ENCODE results near the gene FAM177B.

FAM177B gene

GRCh38 chr1:222790115-222790514, 53.1 kb downstream of the FAM177B start:
- TF ChIP-seq CTCF (IDR thresholded peaks at IDR 0.05; ENCODE audit: low read depth, low read length): no peak
- H3K27ac ChIP-seq: no peak overlapping the region
- H3K9me3 ChIP-seq (ENCODE audit: severe bottlenecking): no peaks in the 10 kb centered on the region
- H3K27me3 ChIP-seq (ENCODE audit: insufficient read depth, low read depth, severe bottlenecking): no peaks in the 10 kb centered on the region
- DNase-seq: no peak
- no peak overlapping the region for H3K4me3 ChIP-seq (ENCODE audit: low read depth, low read length)
- no peaks in the 10 kb centered on the region for H3K36me3 ChIP-seq

- TF ChIP-seq CTCF (IDR thresholded peaks at IDR 0.05; ENCODE audit: low read depth, low read length): no peak
- no peak overlapping the region for H3K27ac ChIP-seq
- no peaks in the 10 kb centered on the region for H3K27me3 ChIP-seq (ENCODE audit: insufficient read depth, low read depth, severe bottlenecking)
- no peaks in the 10 kb centered on the region for H3K9me3 ChIP-seq (ENCODE audit: severe bottlenecking)
- no peak overlapping the region for H3K4me3 ChIP-seq (ENCODE audit: low read depth, low read length)
- H3K36me3 ChIP-seq: no peaks in the 10 kb centered on the region
- no peak for DNase-seq
Measured at GRCh38 chr1:222790520-222790919, 53.5 kb downstream of the FAM177B start.

DNA sequence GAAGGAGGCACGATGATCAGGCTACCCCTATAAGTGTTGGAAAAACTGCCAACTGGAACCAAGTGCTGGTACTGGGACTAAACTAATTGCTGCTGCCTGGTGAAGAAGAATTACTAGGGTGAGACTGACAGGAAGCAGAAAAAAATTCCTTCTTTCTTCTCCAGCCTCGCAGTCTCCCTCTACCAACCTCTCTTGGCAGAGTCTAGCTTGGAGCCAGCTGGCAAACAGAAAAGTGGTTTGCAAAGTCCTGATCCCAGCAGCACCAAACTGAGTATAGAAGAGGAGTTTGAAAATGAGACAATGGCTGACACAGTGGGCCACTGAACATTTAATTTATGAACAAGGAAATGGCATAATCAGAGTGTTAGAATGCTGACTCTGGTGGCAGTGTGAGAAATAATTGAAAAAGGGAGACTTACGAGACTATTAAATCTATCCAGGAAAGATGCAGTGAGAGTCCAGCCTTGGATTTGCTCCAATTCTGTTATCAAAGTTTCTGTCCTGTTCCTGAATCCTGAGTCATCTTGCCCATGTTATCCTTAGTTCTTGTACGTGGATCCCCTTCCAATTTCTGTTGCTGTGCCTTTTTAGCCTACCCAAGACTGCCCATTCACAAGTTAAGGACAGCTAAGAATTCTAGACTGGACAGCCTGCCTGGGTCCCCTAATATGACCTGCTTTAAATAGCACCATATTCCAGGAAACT, 54.2 kb downstream of the FAM177B start:
- Histone ChIP-seq H3K4me3 (ENCODE audit: low read depth, low read length) (no peak overlapping the region), H3K27me3 (ENCODE audit: insufficient read depth, low read depth, severe bottlenecking) (no peaks in the 10 kb centered on the region), H3K36me3 (no peaks in the 10 kb centered on the region), H3K9me3 (ENCODE audit: severe bottlenecking) (no peaks in the 10 kb centered on the region), H3K27ac (no peak overlapping the region)
- no peak for TF ChIP-seq CTCF (IDR thresholded peaks at IDR 0.05; ENCODE audit: low read depth, low read length)
- DNase-seq: no peak

DNA sequence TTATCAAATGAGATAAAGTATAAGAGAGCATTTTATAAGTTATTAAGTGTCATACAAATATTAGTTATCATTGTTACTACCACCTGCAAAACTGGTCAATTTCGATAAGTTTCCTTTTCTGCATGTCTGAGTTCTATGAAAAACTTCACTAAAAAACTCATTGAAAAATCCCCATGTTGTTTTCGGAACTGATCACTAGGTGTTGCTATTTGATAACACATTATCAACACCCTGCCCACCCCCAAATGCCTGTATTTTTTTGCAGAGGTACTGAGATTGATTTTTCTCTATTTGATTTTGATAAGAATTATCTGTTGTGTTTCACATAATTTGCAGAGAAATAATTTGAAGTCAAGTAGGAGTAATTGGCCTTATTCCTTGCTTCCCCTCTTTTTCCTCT, 55.7 kb downstream of the FAM177B start:
- Histone ChIP-seq H3K9me3 (ENCODE audit: severe bottlenecking) (no peaks in the 10 kb centered on the region), H3K36me3 (no peaks in the 10 kb centered on the region), H3K27ac (no peak overlapping the region), H3K4me3 (ENCODE audit: low read depth, low read length) (no peak overlapping the region), H3K27me3 (ENCODE audit: insufficient read depth, low read depth, severe bottlenecking) (no peaks in the 10 kb centered on the region)
- DNase-seq: no peak
- 0 out of 2 replicates have a peak, but pooled peaks have one; percentile 6 for TF ChIP-seq CTCF (IDR thresholded peaks at IDR 0.05; ENCODE audit: low read depth, low read length)

- Histone ChIP-seq H3K4me3 (ENCODE audit: low read depth, low read length) (no peak overlapping the region), H3K27ac (no peak overlapping the region), H3K9me3 (ENCODE audit: severe bottlenecking) (no peaks in the 10 kb centered on the region), H3K36me3 (no peaks in the 10 kb centered on the region), H3K27me3 (ENCODE audit: insufficient read depth, low read depth, severe bottlenecking) (no peaks in the 10 kb centered on the region)
- TF ChIP-seq CTCF (IDR thresholded peaks at IDR 0.05; ENCODE audit: low read depth, low read length): no peak
- DNase-seq: no peak
Measured at GRCh38 chr1:222794656-222795474, 57.9 kb downstream of the FAM177B start.

Data from WERI-Rb-1 (cell line).